HepG2 (cell line): ENCODE data around the gene BAG3. TPM values are rescaled to one million over a fixed set of nuclear protein-coding genes. Genes with fewer than 3 reads are reported as not detected.

Experiments used
- ATAC-seq: fragments of 200-7000 bp; cut with Tn5 transposase; 3 replicates; pipeline ENCODE4 v1.9.1; 2020; ENCODE audit warnings: mild to moderate bottlenecking, moderate library complexity
- BruUV-seq: library from RNA; stranded (reverse); fragments of 400-500 nt; replicated peaks from 2 replicates; lab custom pipeline; 2021; lab: Mats Ljungman, UMichigan
- CTCF ChIA-PET: fragments of 300-600 bp; formaldehyde crosslinking; extraction: SDS; loops from one replicate; lab custom pipeline; 2021; ENCODE audit warnings: low total read pairs, inconsistent platforms, low intra/inter-chr PET ratio; lab: Yijun Ruan, JAX
- POLR2A ChIA-PET: fragments of 350-600 bp; sonication (Branson Sonifier 250); formaldehyde crosslinking; loops from one replicate; lab custom pipeline; 2020; ENCODE audit warnings: antibody characterized with exemption, inconsistent platforms; lab: Yijun Ruan, JAX
- DNase-seq: peaks from one replicate; pipeline ENCODE4 v3.0.0-alpha.2; 2015; ENCODE audit warnings: low spot score
- FAIRE-seq: peaks from 3 replicates; lab custom pipeline; 2011; peaks lifted over from hg19 to GRCh38; lab: Jason Lieb, UNC
- H2AFZ ChIP-seq: one replicate; pipeline ENCODE4 v1.6.1; 2011; ENCODE audit warnings: low read length, inconsistent platforms
- H3K27ac ChIP-seq: fragments of 300-600 bp; 3 replicates; pipeline ENCODE4 v1.8.0; 2011; ENCODE audit warnings: mixed run types, mild to moderate bottlenecking, mixed read lengths, low read length, inconsistent platforms; ENCODE audit not compliant: insufficient read depth; ENCODE audit errors: extremely low read length
- H3K27me3 ChIP-seq, 2 experiments: fragments of 200-600 bp in 1 of 2; 2 replicates in 1 of 2; 3 replicates in 1 of 2; pipeline versions ENCODE4 v1.6.0 to v1.8.0; 2011; ENCODE audit warnings: low read length in 2 of 2, mild to moderate bottlenecking in 2 of 2, moderate library complexity in 2 of 2, inconsistent platforms in 1 of 2; ENCODE audit not compliant: insufficient read depth in 2 of 2, control insufficient read depth in 1 of 2
- H3K36me3 ChIP-seq, 2 experiments: fragments of 200-600 bp in 1 of 2; replicated peaks in 1 of 2; 2 replicates in 1 of 2; 3 replicates in 1 of 2; pipeline versions ENCODE4 v1.5.1 to v1.8.0; 2011; ENCODE audit warnings: low read length in 2 of 2, inconsistent platforms in 1 of 2; ENCODE audit not compliant: insufficient read depth in 2 of 2, control insufficient read depth in 1 of 2
- H3K4me1 ChIP-seq: 2 replicates; pipeline ENCODE4 v1.5.1; 2012; ENCODE audit warnings: low read length, inconsistent platforms; ENCODE audit not compliant: insufficient read depth
- H3K4me2 ChIP-seq: 2 replicates; pipeline ENCODE4 v1.6.0; 2011; ENCODE audit warnings: low read depth, low read length, inconsistent platforms
- H3K4me3 ChIP-seq, 3 experiments: fragments of 200-600 bp in 1 of 3; sonication (generic), shearing (Covaris generic) in 1 of 3; replicated peaks in 1 of 3; 2 replicates each; pipeline ENCODE4 v1.5.1; 2011 to 2016; ENCODE audit warnings: low read length in 3 of 3, inconsistent platforms in 2 of 3, low read depth in 2 of 3, mild to moderate bottlenecking in 2 of 3, control low read depth in 1 of 3, mixed read lengths in 1 of 3; ENCODE audit not compliant: insufficient read depth in 1 of 3
- H3K79me2 ChIP-seq: one replicate; pipeline ENCODE4 v1.6.1; 2011; ENCODE audit warnings: low read length, inconsistent platforms; ENCODE audit not compliant: insufficient read depth
- H3K9ac ChIP-seq: 2 replicates; pipeline ENCODE4 v1.6.0; 2011; ENCODE audit warnings: mild to moderate bottlenecking, low read depth, low read length, inconsistent platforms; ENCODE audit not compliant: insufficient read depth
- H3K9me3 ChIP-seq: 2 replicates; pipeline ENCODE4 v1.5.1; 2012; ENCODE audit warnings: mild to moderate bottlenecking, low read length
- H4K20me1 ChIP-seq: 2 replicates; pipeline ENCODE4 v1.6.0; 2011; ENCODE audit warnings: inconsistent platforms, mild to moderate bottlenecking, low read length, moderate library complexity; ENCODE audit not compliant: insufficient read depth
- EEA1 ChIP-seq: sonication (generic); formaldehyde crosslinking; IDR thresholded peaks from 2 replicates; pipeline ENCODE4 v1.5.1; 2020; ENCODE audit warnings: mild to moderate bottlenecking, missing genetic modification reagents, borderline replicate concordance
- GPBP1L1 ChIP-seq: sonication (generic); formaldehyde crosslinking; IDR thresholded peaks from 2 replicates; pipeline ENCODE4 v1.5.0; 2020; ENCODE audit warnings: mild to moderate bottlenecking, missing genetic modification reagents
- HOXA9 ChIP-seq: sonication (generic); formaldehyde crosslinking; IDR thresholded peaks from 2 replicates; pipeline ENCODE4 v1.8.1; 2022; ENCODE audit warnings: missing genetic modification reagents, mild to moderate bottlenecking, moderate library complexity, borderline replicate concordance
- IRF9 ChIP-seq: sonication (generic); formaldehyde crosslinking; IDR thresholded peaks from 2 replicates; pipeline ENCODE4 v1.8.0; 2022; ENCODE audit warnings: missing genetic modification reagents, mild to moderate bottlenecking, borderline replicate concordance
- RBM39 ChIP-seq: fragments of 200-400 bp; formaldehyde crosslinking; IDR thresholded peaks from one replicate; pipeline ENCODE4 v1.6.1; 2018; ENCODE audit warnings: antibody characterized with exemption, mild to moderate bottlenecking, low read depth, low read length; ENCODE audit not compliant: poor library complexity, severe bottlenecking
- TIGD3 ChIP-seq: sonication (generic); formaldehyde crosslinking; IDR thresholded peaks from 2 replicates; pipeline ENCODE4 v1.5.1; 2020; ENCODE audit warnings: mild to moderate bottlenecking, missing genetic modification reagents, borderline replicate concordance
- YEATS2 ChIP-seq: sonication (generic); formaldehyde crosslinking; IDR thresholded peaks from 2 replicates; pipeline ENCODE4 v1.4.0; 2020; ENCODE audit warnings: missing genetic modification reagents, borderline replicate concordance
- ZBTB7B ChIP-seq: sonication (generic); formaldehyde crosslinking; IDR thresholded peaks from 2 replicates; pipeline ENCODE4 v1.4.0; 2020; ENCODE audit warnings: missing genetic modification reagents
- ZNF20 ChIP-seq: sonication (generic); formaldehyde crosslinking; IDR thresholded peaks from 2 replicates; pipeline ENCODE4 v1.4.0; 2020; ENCODE audit warnings: mild to moderate bottlenecking, moderate library complexity, missing genetic modification reagents
- ZNF564 ChIP-seq: sonication (generic); formaldehyde crosslinking; IDR thresholded peaks from 2 replicates; pipeline ENCODE4 v1.8.1; 2023; ENCODE audit warnings: mild to moderate bottlenecking, missing genetic modification reagents
- ZNF747 ChIP-seq: sonication (generic); formaldehyde crosslinking; IDR thresholded peaks from 2 replicates; pipeline ENCODE4 v1.8.1; 2023; ENCODE audit warnings: missing genetic modification reagents, mild to moderate bottlenecking, borderline replicate concordance
- WGBS: methylation state at CpG from one replicate; pipeline ENCODE4 v1.1.6; 2017; ENCODE audit warnings: low lambda C conversion rate; 5-methylcytosine and 5-hydroxymethylcytosine counted together
- in situ Hi-C: cut with HindIII; loops from 2 replicates; pipeline ENCODE4 v1.10.0; 2017; ENCODE audit warnings: low pct_unique_long_range_greater_than_20kb; ENCODE audit not compliant: extremely low pct_ligation_motif_present
- intact Hi-C: fragments of 100-400 bp; cut with micrococcal nuclease; formaldehyde crosslinking; loops from one replicate; pipeline ENCODE4 v1.10.0; 2022; ENCODE audit not compliant: unreplicated experiment
- polyA plus RNA-seq, 8 experiments: library from polyadenylated mRNA; depleted of rRNA in 3 of 8; stranded (reverse) in 7 of 8; unstranded in 1 of 8; fragments of >200 nt; fragmentation: Illumina TruSeq in 4 of 8; extraction: Trizol in 4 of 8; gene quantifications; 2 replicates each; pipeline versions ENCODE4 v1.2.1 to v1.2.3, GENCODE V29; 2011 to 2016; ENCODE audit warnings: low read depth in 4 of 8, missing spikeins in 1 of 8, mixed read lengths in 1 of 8; ENCODE audit not compliant: insufficient read depth in 1 of 8
- total RNA-seq, 5 experiments: library from RNA; depleted of rRNA; stranded (reverse); fragments of >200 nt; fragmentation: Illumina TruSeq; extraction: Trizol; gene quantifications; 2 replicates each; pipeline ENCODE4 v1.2.3, GENCODE V29; 2016; ENCODE audit warnings: low read depth in 1 of 5
- TF ChIP-seq, protein P1 (sequence below): sonication (generic); formaldehyde crosslinking; IDR thresholded peaks from 2 replicates; pipeline ENCODE4 v1.4.0; 2020; ENCODE audit warnings: mild to moderate bottlenecking, missing genetic modification reagents

BAG3 gene
- total and polyA plus RNA-seq, 2 of the 13 experiments (the other 11 are each of a cell fraction or from before 2014, with no cell fraction given) = 2.9 to 6.7 TPM

DNA sequence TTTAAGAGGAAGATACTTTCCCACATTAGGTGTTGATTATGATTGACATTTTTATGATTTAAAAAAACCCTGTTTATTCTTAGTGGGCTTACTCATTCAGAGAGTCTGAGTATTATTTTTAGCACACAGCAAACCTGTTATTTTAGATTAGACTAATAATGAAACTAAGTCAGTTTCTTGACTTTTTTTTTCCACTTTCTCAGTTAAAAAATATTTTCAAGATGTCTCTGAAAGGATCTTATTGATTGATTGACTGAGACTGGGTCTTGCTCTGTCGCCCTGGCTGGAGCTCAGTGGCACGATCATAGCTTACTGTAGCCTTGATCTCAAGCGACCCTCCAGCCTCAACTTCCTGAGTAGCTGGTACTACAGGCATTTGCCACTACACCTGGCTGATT, 54.3 kb downstream of the BAG3 start:
- Histone ChIP-seq H3K4me3 (no peak overlapping the region), H3K27ac (no peak overlapping the region), H3K4me1 (peaks cover 6% of the 10 kb centered on the region; the same call in 1 of the 2 replicates), H2AFZ (no peak overlapping the region), H3K27me3 (peaks cover 0 to 4% of the 10 kb centered on the region in 2 experiments; a peak in 1 of 5 replicates), H3K79me2 (no peaks in the 10 kb centered on the region), H4K20me1 (no peaks in the 10 kb centered on the region), H3K9me3 (0 out of 2 replicates have a peak, but pooled peaks cover 3% of the 10 kb centered on the region), H3K36me3 (no peaks in the 10 kb centered on the region), H3K4me2 (no peak overlapping the region), H3K9ac (no peak overlapping the region)
- FAIRE-seq (no peak), DNase-seq (no peak), ATAC-seq (no peak)
- intact Hi-C loops = no loop called here
- TF ChIP-seq YEATS2 (CRISPR knock-in tag) = no peak
- no peak for TF ChIP-seq EEA1
- no peak for TF ChIP-seq ZBTB7B
- TF ChIP-seq ZNF747 (CRISPR knock-in tag) = no peak
- TF ChIP-seq TIGD3 = no peak
- TF ChIP-seq, protein P1, sequence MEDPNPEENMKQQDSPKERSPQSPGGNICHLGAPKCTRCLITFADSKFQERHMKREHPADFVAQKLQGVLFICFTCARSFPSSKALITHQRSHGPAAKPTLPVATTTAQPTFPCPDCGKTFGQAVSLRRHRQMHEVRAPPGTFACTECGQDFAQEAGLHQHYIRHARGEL (CRISPR knock-in tag) = no peak
- no peak for TF ChIP-seq IRF9
- no peak for TF ChIP-seq RBM39
- no peak for TF ChIP-seq HOXA9
- no peak for TF ChIP-seq ZNF20 (CRISPR knock-in tag)
- TF ChIP-seq GPBP1L1 (CRISPR knock-in tag) = no peak
- TF ChIP-seq ZNF564 = no peak
- no TSS peak for BruUV-seq
- in situ Hi-C loops = no loop called here
- WGBS = 64% methylated on average over 3 of the region's 3 CpGs
- CTCF ChIA-PET = no interaction called here
- POLR2A ChIA-PET = no interaction called here
